GM12892 (cell line): ENCODE measurements around the gene NFYB.

Experiments used
- POLR2A ChIP-seq: IDR thresholded peaks from 2 replicates; pipeline ENCODE4 v1.6.1; 2011; ENCODE audit warnings: low read depth, low read length, control low read depth
- POLR2AphosphoS5 ChIP-seq: IDR thresholded peaks from 2 replicates; pipeline ENCODE4 v1.6.1; 2011; ENCODE audit warnings: low read depth, low read length, control low read depth
- TAF1 ChIP-seq: IDR thresholded peaks from 2 replicates; pipeline ENCODE4 v1.6.1; 2011; ENCODE audit warnings: low read depth, mild to moderate bottlenecking, control low read depth, low read length, borderline replicate concordance

DNA sequence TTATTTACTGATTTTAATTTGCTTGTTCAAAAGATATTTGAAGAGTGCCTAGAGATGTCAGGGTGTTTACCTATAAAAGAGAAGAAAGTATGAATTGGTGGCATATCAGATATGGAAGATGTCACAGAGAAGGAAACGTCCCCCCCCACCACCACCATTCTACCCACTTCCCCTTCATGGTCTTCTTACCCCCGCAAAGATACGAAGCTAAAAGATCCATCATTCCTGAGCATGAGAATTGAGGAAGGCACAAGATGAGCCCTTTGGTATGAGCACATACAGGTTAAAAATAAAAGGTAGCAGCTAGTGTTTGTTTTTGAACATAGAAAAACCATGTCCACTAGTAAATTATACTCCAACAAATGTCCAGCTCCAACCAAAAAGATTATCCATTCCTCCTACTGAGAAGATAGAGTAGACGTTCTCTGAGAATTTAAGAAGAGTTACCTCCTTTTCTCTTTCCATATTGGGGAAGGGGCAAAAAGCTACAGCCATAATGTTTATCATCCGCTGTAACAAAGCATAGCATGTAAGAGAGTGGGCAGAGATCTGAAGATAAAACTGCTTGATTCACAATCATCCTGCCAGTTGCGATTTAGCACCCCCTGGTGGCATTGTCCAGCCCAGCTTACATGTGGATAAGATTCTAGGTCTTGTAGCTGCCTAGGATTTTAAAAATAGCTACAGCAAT, 29.1 kb downstream of the NFYB start:
- TF ChIP-seq POLR2A: no peak
- TF ChIP-seq TAF1: no peak
- TF ChIP-seq POLR2AphosphoS5: no peak
